ENCODE results near the gene ENDOD1.
"Not testable (repeated sequence)": the region's sequence is repeated elsewhere in the genome, so short reads cannot be mapped to it uniquely, and the experiment has no call there.

Gene ENDOD1, protein sequence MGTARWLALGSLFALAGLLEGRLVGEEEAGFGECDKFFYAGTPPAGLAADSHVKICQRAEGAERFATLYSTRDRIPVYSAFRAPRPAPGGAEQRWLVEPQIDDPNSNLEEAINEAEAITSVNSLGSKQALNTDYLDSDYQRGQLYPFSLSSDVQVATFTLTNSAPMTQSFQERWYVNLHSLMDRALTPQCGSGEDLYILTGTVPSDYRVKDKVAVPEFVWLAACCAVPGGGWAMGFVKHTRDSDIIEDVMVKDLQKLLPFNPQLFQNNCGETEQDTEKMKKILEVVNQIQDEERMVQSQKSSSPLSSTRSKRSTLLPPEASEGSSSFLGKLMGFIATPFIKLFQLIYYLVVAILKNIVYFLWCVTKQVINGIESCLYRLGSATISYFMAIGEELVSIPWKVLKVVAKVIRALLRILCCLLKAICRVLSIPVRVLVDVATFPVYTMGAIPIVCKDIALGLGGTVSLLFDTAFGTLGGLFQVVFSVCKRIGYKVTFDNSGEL

DNA sequence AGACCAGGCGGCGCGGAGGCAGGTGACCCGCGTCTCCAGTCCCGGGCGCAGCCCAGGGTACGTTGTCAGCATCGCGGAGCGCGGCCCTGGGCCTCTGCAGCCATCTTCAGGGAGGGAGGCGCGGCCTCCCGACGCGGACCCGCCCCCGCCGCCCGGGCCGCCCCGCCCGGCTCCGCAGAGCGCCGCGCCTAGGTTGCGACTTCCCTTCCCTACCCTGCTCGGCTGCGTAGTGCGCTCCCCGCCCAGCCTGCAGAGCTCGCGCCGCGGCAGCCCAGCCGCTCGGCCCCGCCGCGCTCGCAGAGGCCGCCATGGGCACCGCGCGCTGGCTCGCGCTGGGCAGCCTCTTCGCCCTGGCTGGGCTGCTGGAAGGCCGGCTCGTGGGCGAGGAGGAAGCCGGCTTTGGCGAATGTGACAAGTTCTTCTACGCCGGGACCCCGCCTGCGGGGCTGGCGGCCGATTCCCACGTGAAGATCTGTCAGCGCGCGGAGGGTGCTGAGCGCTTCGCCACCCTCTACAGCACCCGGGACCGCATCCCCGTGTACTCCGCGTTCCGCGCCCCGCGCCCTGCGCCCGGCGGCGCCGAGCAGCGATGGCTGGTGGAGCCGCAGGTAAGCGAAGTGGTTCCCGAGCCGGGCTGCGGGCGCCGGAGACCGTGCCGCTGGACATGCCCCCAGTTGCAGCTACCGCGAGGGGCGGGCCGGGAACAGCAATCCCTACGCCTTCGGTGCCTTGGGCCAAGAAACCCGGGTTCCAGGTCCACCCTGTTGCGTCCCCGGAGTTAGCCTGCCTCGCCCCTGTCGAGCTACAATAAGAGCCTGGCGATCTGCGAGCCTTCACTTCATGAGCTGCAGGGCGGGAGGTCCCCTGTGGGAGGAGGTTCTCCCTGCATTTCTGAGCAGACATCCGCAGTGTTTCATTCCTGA, at the start of gene ENDOD1:
ENDOD1 (plus strand) TSS at position 227 of the 923 bp plus-strand sequence; CDS start at position 309, 82 bp downstream.
- no peaks in the 10 kb centered on the region for H3K9me3 Mint-ChIP-seq
- H3K27me3 Mint-ChIP-seq = no peaks in the 10 kb centered on the region
- peaks cover 53 to 64% of the 10 kb centered on the region in 2 donors for H3K4me1 Mint-ChIP-seq
- peaks cover 6 to 10% of the 10 kb centered on the region in 2 donors for H3K36me3 Mint-ChIP-seq
- H3K4me3 Mint-ChIP-seq = peak within 1 kb of the TSS; percentile 98 to 99
- DNase-seq (peak; percentile 83), ATAC-seq (replicated peaks) (peak; percentile 93 to 95)
- H3K27ac Mint-ChIP-seq = peak within 1 kb of the TSS; percentile 99

DNA sequence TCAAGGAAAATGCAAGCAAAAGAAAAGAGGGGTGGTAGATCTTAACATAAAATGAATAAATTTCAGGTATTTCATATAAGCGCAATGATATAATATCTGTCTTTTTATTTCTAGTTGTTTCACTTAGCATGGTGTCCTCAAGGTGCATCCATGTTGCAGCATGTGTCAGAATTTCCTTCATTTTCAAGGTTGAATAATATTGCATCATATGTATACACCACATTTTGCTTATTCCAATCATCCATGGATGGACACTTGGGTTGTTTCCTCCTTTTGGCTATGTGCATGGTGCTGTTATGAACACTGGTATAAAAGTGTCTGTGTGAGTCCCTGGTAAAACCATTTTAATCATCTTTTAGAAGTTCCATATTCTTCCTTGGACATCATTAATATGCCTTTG, 47.4 kb upstream of the ENDOD1 start:
- no peaks in the 10 kb centered on the region for H3K36me3 Mint-ChIP-seq
- ATAC-seq (replicated peaks) (no peak), DNase-seq (no peak)
- peaks cover 42 to 56% of the 10 kb centered on the region in 2 donors for H3K27me3 Mint-ChIP-seq
- no peak overlapping the region for H3K4me3 Mint-ChIP-seq
- peaks cover 0 to 3% of the 10 kb centered on the region in 2 donors for H3K4me1 Mint-ChIP-seq
- peaks cover 0 to 2% of the 10 kb centered on the region in 2 donors for H3K9me3 Mint-ChIP-seq
- no peak overlapping the region for H3K27ac Mint-ChIP-seq

DNA sequence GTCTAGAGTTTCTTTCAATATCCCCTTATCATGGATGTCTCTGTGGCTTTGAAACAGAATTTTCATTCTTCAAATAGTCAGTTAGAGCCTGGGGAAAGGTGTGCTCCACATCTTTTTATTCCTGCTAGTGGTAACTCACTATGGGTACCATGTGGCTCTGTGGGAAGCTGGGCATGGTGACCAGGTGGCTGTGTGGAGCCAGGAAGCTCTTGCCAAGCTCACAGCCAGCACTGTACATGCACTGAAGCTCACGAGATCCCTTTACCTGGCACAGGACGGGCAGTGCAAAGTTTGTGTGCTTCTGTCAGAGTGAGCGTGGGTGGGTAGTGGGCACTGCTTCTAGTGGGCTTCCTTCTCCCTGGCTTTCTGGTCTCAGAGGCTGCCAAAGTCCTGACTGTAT, 46.7 kb upstream of the ENDOD1 start:
- no peak overlapping the region for H3K27ac Mint-ChIP-seq
- no peak overlapping the region for H3K4me3 Mint-ChIP-seq
- no peak for DNase-seq
- H3K9me3 Mint-ChIP-seq = peaks cover 0 to 2% of the 10 kb centered on the region in 2 donors
- no peak for ATAC-seq (replicated peaks)
- H3K27me3 Mint-ChIP-seq = peaks cover 41 to 54% of the 10 kb centered on the region in 2 donors
- H3K4me1 Mint-ChIP-seq = peaks cover 0 to 3% of the 10 kb centered on the region in 2 donors
- no peaks in the 10 kb centered on the region for H3K36me3 Mint-ChIP-seq

DNA sequence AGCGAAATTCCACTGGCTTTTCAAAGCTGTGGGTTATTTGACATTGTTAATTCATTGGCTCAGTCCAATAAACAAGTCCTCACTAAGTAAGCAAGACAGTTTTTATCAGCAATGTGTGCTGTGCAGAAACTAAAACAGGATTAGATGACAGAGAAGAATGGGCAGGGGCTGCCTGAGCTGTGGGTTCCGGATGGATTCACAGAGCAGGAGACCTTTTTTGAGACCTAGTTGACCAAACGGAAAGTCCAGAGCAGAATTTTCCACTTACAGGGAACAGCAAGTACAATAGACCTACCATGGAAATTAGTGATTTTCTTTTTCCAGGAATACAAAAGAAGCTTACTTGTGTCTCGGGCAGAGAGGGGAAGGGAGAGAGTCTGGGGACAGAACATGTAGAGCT, 45.6 kb upstream of the ENDOD1 start:
- Mint-ChIP-seq H3K9me3 (no peaks in the 10 kb centered on the region), H3K4me3 (no peak overlapping the region), H3K36me3 (no peaks in the 10 kb centered on the region), H3K4me1 (no peaks in the 10 kb centered on the region), H3K27me3 (peaks cover 36 to 51% of the 10 kb centered on the region in 2 donors), H3K27ac (no peak overlapping the region)
- ATAC-seq (replicated peaks) (no peak), DNase-seq (no peak)

DNA sequence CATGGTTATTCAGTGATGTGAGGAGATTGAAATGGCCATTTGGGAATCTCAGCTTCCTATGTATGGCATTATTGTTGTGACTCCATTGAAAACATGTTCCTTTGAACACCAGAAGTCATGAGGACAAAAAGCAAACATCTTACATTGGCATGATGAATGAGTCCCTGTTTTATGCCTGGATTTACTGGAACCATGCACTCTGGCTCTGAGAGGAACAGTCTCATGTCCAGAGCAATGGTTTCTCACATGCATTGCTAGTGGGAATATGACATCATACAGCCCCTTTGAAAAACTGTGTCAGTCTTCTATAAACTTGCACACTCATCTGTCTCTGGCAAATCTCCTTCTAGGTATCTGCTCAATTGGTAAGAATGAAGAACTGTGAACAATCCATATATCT, 43.8 kb upstream of the ENDOD1 start:
- H3K4me1 Mint-ChIP-seq = no peaks in the 10 kb centered on the region
- no peaks in the 10 kb centered on the region for H3K9me3 Mint-ChIP-seq
- DNase-seq (no peak), ATAC-seq (replicated peaks) (no peak)
- no peak overlapping the region for H3K27ac Mint-ChIP-seq
- peaks cover 41 to 47% of the 10 kb centered on the region in 2 donors for H3K27me3 Mint-ChIP-seq
- no peak overlapping the region for H3K4me3 Mint-ChIP-seq
- H3K36me3 Mint-ChIP-seq = no peaks in the 10 kb centered on the region

DNA sequence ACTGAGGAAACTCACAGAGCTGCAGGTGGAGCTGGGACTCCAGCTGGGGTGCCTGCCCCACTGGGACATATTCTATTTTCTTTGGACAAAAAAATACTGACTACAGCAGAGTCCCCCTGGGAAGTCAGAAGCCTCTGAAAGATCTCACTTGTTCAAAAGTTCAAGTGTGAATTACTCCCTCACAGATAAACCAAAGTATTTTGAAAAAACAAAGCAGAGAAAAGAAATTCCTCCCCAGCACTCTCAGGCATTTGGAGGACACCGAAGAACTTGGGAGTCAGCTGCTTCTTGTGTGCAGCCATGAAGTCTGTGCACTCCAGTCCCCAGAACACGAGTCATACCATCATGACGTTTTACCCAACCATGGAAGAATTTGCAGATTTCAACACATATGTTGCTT, 40.5 kb upstream of the ENDOD1 start, which contains the start of gene KDM4F:
KDM4F (plus strand) TSS at position 301 of the 400 bp plus-strand sequence.
- H3K4me1 Mint-ChIP-seq; H3K36me3 Mint-ChIP-seq; ATAC-seq (replicated peaks); DNase-seq; H3K9me3 Mint-ChIP-seq; H3K27ac Mint-ChIP-seq; H3K4me3 Mint-ChIP-seq: not testable (repeated sequence)
- H3K27me3 Mint-ChIP-seq = peaks cover 18 to 23% of the 10 kb centered on the region in 2 donors

DNA sequence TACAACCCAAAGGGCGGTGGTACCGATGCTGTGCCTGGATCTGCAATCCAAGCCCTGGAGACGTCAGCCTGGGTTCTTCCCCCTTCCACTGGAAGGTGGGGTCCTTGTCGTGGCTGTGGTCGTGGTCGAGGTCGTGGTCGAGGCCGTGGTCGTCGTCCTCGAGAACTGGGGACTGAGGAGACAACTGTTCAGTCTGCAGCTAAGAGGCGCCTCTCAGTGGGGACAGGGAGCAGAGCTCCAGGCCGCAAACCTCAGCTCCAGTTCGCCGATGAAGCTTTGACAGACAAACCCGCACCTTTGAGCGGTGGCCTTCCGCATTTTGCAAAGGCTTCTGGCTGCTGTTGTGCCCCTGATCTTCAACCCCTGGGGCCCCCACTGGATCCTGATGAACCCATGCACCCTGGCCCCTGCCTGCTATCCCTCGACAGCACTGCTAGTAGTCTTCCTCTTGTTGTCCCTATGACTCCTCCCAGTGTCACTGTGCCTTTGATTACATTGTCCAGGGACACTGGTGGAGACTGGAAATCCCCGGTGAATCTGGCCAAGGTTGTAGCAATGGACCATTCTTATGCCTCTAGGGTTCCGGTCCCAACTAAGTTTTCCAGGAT, 38.9 kb upstream of the ENDOD1 start:
- H3K36me3 Mint-ChIP-seq = no peaks in the 10 kb centered on the region
- peaks cover 7 to 11% of the 10 kb centered on the region in 2 donors for H3K4me1 Mint-ChIP-seq
- no peak overlapping the region for H3K4me3 Mint-ChIP-seq
- no peaks in the 10 kb centered on the region for H3K9me3 Mint-ChIP-seq
- no peak overlapping the region for H3K27ac Mint-ChIP-seq
- no peak for ATAC-seq (replicated peaks)
- peaks cover 7 to 13% of the 10 kb centered on the region in 2 donors for H3K27me3 Mint-ChIP-seq
- DNase-seq = no peak

DNA sequence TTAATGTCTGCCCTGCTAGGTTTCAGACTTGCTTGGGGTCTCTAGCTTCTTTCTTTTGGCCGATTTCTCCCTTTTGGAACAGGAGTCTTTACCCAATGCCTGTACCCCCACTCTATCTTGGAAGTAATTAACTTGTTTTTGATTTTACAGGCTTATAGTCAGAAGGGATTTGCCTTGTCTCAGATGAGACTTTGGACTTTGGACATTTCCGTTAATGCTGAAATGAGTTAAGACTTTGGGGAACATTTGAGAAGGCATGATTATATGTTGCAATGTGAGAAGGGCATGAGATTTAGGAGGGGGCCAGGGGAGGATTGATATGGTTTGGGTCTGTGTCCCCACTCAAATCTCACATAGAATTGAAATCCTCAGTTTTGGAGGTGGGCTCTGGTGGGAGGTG, 35.3 kb upstream of the ENDOD1 start:
- H3K36me3 Mint-ChIP-seq = no peaks in the 10 kb centered on the region
- no peak for ATAC-seq (replicated peaks)
- no peaks in the 10 kb centered on the region for H3K9me3 Mint-ChIP-seq
- H3K4me1 Mint-ChIP-seq = peaks cover 7 to 11% of the 10 kb centered on the region in 2 donors
- H3K27me3 Mint-ChIP-seq = peaks cover 0 to 2% of the 10 kb centered on the region in 2 donors
- H3K4me3 Mint-ChIP-seq = no peak overlapping the region
- no peak for DNase-seq
- no peak overlapping the region for H3K27ac Mint-ChIP-seq

DNA sequence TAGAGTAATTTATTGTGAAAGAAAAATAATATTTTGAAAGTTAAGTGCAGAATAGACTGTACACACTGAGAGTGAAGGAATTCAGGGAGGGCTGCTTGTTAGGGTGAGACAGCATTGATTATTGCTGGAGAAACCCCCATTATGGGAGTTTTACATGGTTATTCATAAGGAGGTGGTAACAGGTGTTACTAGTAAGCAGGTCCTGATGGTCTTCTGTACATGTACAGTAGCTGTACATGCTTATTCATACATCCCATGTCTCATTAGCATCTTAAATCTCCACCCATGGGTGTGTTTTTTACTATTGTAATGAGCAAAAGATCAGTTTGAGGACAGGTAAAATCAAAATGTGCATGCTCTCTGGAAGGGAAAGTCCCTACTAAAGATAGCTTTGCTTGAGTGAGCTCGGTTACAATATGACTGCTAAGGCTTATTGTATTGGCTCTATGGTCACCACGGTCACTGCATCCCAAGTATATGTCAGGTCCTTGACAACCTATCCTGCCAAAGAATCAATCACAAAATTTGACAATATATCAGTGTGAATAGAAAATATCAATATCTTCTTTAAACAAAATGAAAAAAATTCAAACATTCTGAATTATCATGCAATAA, 34.3 kb upstream of the ENDOD1 start:
- Mint-ChIP-seq H3K9me3 (no peaks in the 10 kb centered on the region), H3K27me3 (no peaks in the 10 kb centered on the region)

DNA sequence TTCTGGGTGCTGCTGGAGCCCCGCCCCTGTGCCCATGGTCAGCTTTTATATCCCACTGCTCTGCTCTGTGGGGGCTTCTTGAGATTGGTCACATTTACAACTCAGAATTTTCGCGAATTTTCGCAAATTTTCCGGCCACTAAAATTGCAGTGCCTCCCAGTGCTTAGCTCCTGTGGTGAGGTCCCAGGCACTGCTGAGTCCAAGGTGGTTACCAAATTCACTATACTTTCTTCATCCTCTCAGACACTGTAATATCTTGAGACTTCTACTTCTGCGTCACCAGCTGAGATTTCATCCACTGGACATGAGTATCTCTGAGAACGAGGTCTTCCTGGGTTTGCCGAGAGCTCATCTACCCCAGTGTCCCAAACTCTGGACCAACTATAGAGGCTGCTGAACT, 31.7 kb upstream of the ENDOD1 start:
- no peak for ATAC-seq (replicated peaks)
- H3K4me1 Mint-ChIP-seq = peaks cover 7 to 11% of the 10 kb centered on the region in 2 donors

More for the DNA sequence above, 34.3 kb upstream of the ENDOD1 start:
- ATAC-seq (replicated peaks) = peak; percentile 91 to 98
- H3K4me3 Mint-ChIP-seq = no peak overlapping the region
- no peak for DNase-seq
- no peak overlapping the region for H3K27ac Mint-ChIP-seq
- no peaks in the 10 kb centered on the region for H3K36me3 Mint-ChIP-seq
- peaks cover 7 to 11% of the 10 kb centered on the region in 2 donors for H3K4me1 Mint-ChIP-seq

DNA sequence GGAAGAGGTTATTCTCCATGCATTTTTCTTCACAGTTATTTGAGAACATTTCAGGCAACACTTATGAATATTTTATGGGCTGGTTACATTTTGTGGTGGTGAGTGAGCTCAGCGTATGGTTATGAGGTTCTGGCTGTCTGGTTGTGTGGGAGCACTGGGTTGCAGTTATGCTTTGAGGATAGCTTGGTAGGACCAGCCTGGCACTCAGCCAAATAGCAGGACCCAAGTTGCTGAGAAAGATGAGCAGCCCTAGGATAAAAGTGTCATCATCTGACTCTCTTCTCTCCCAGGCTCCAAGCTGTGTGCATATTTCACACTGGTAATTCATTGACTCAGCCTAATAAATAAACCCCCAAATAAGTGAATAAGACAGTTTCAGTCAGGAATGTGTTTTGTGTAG, 31.0 kb upstream of the ENDOD1 start:
- no peaks in the 10 kb centered on the region for H3K27me3 Mint-ChIP-seq
- H3K4me1 Mint-ChIP-seq = peaks cover 7 to 11% of the 10 kb centered on the region in 2 donors
- no peak overlapping the region for H3K27ac Mint-ChIP-seq
- no peak overlapping the region for H3K4me3 Mint-ChIP-seq
- no peaks in the 10 kb centered on the region for H3K9me3 Mint-ChIP-seq
- ATAC-seq (replicated peaks) (no peak), DNase-seq (no peak)
- no peaks in the 10 kb centered on the region for H3K36me3 Mint-ChIP-seq

More for the DNA sequence above, 31.7 kb upstream of the ENDOD1 start:
- Mint-ChIP-seq H3K36me3 (no peaks in the 10 kb centered on the region), H3K9me3 (no peaks in the 10 kb centered on the region), H3K4me3 (no peak overlapping the region), H3K27me3 (no peaks in the 10 kb centered on the region), H3K27ac (no peak overlapping the region)
- no peak for DNase-seq

DNA sequence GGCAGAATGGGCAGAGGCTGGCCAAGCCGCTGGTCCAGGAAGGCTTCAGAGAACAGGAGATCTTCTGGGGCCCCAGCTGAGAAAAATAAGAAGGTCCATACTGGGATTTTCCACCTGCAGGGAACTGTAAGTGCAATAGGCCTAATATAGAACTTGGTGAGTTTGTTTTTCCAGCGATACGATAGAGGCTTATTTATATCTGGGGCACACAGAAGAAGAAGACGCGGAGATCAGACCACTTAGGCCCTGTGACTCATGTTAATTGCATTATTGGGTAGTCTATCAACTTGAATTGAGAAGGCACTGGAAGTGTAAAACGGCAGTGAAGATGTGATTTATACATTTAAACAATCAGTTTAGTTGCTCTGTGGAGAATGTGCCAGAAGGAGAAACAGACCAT, 30.6 kb upstream of the ENDOD1 start:
- no peak overlapping the region for H3K4me3 Mint-ChIP-seq
- no peaks in the 10 kb centered on the region for H3K27me3 Mint-ChIP-seq
- no peak for ATAC-seq (replicated peaks)
- no peaks in the 10 kb centered on the region for H3K9me3 Mint-ChIP-seq
- H3K36me3 Mint-ChIP-seq = no peaks in the 10 kb centered on the region
- DNase-seq = no peak
- peaks cover 7 to 11% of the 10 kb centered on the region in 2 donors for H3K4me1 Mint-ChIP-seq
- H3K27ac Mint-ChIP-seq = no peak overlapping the region

DNA sequence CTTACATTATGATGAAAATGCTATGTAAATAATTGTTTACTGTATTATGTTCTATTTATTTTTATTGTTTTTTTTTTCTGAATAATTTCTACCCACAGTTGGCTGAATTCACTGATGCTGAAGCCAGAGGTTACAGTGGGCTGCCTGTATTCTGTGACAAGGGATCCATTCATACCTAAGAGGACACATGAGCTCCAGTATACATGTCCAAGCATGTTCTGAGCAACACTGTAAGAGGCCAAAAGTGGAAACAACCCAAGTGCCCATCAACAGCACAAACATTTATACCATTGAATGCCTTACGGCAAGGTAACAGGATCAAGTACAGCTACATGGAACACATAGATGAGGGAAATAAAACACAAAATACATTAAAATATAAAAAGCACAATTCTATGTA, 24.3 kb upstream of the ENDOD1 start:
- no peaks in the 10 kb centered on the region for H3K9me3 Mint-ChIP-seq
- ATAC-seq (replicated peaks) (no peak), DNase-seq (no peak)
- H3K27me3 Mint-ChIP-seq = no peaks in the 10 kb centered on the region
- no peak overlapping the region for H3K27ac Mint-ChIP-seq
- peaks cover 3 to 8% of the 10 kb centered on the region in 2 donors for H3K36me3 Mint-ChIP-seq
- no peak overlapping the region for H3K4me3 Mint-ChIP-seq
- H3K4me1 Mint-ChIP-seq = peaks cover 7 to 23% of the 10 kb centered on the region in 2 donors

DNA sequence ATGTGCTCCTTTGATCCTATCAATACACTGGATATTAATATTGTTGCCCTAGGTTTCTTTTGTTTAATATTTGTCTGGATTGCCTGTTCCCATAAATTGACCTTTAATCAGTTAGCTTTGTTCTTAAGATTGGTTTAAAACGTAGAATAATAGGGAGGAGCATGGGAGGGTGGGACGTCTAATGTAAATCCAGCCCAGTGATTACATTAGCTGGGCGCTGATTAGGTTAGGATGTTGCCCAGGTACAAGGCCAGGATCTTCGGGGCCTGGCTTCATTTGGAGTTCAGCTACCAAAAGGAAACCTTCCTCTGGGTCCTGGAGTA, 23.0 kb upstream of the ENDOD1 start, which contains the start of gene SRSF8:
SRSF8 (plus strand) TSS at position 204 of the 323 bp plus-strand sequence. CDS start 308 bp downstream, outside the sequence.
- Mint-ChIP-seq H3K9me3 (no peaks in the 10 kb centered on the region), H3K4me1 (peaks cover 12 to 29% of the 10 kb centered on the region in 2 donors), H3K27me3 (no peaks in the 10 kb centered on the region), H3K4me3 (peak within 1 kb of the TSS; percentile 97 to 99), H3K27ac (peak within 1 kb of the TSS; percentile 97), H3K36me3 (peaks cover 8 to 14% of the 10 kb centered on the region in 2 donors)
- ATAC-seq (replicated peaks) (peak; percentile 53 to 59), DNase-seq (no peak)
